ENCODE data around the gene CD8B2. TPM values are rescaled to one million over a fixed set of nuclear protein-coding genes. Genes with fewer than 3 reads are reported as not detected.

The CD8B2 gene
- polyA plus RNA-seq, 2 of the 4 experiments (the other 2 are of a cell fraction) = not detected

- H3K9me3 ChIP-seq = no peaks in the 10 kb centered on the region
- no peak for DNase-seq (ENCODE audit: low read depth in 1 of 2, low spot score in 1 of 2)
- H3K4me2 ChIP-seq = no peak overlapping the region
- 28% methylated on average over 3 of the region's 3 CpGs for WGBS (ENCODE audit: missing lambda C conversion rate)
- no peak overlapping the region for H3K27ac ChIP-seq
- CTCF ChIA-PET = interaction anchor here (4.2 kb wide), 1 partner anchor 12 kb away, joined by 30 read pairs; no protein-coding TSS in a partner anchor
- no peak for FAIRE-seq
- no peak for TF ChIP-seq EHMT2 (IDR thresholded peaks at IDR 0.05; ENCODE audit: low read depth)
- TF ChIP-seq KDM5A (IDR thresholded peaks at IDR 0.05) = no peak
- no peak for TF ChIP-seq JUN (IDR thresholded peaks at IDR 0.05)
- TF ChIP-seq SMC3 (IDR thresholded peaks at IDR 0.05) = no peak
- no peak for TF ChIP-seq POLR2A (IDR thresholded peaks at IDR 0.05; ENCODE audit: low read length)
- TF ChIP-seq HEYL (CRISPR knock-in tag; IDR thresholded peaks at IDR 0.05) = no peak
- no peak for TF ChIP-seq FOSL2 (IDR thresholded peaks at IDR 0.05)
- no peak for TF ChIP-seq FOSL2 (CRISPR knock-in tag; IDR thresholded peaks at IDR 0.05)
- TF ChIP-seq NFE2L2 (conservative IDR thresholded peaks at IDR 0.05; ENCODE audit: low read length) = no peak
- no peak for TF ChIP-seq JUNB (IDR thresholded peaks at IDR 0.05)
- no peak for TF ChIP-seq GATA3 (IDR thresholded peaks at IDR 0.05; ENCODE audit: borderline replicate concordance)
- TF ChIP-seq CEBPB (IDR thresholded peaks at IDR 0.05) = no peak
- TF ChIP-seq ESRRA (IDR thresholded peaks at IDR 0.05; ENCODE audit: borderline replicate concordance, low read length) = no peak
- no peak for TF ChIP-seq ZSCAN20 (CRISPR knock-in tag; IDR thresholded peaks at IDR 0.05)
- no peak for TF ChIP-seq HOXB13 (CRISPR knock-in tag; IDR thresholded peaks at IDR 0.05; ENCODE audit: low read depth)
- TF ChIP-seq FOXS1 (CRISPR knock-in tag; IDR thresholded peaks at IDR 0.05) = no peak
- no peak overlapping the region for H3K4me3 ChIP-seq
- peaks cover 3% of the 10 kb centered on the region; the same call in 1 of the 3 replicates for H3K4me1 ChIP-seq
- POLR2A ChIA-PET = no interaction called here
- ATAC-seq = no peak
Observed at GRCh38 chr2:106570316-106570715, 83.2 kb downstream of the CD8B2 start.

Other genes starting within 250 kb of the CD8B2 start
- gene RGPD3, start 19.0 kb upstream of the CD8B2 start, polyA plus RNA-seq (2011; rRNA removed) = 0.19 and 0.34 TPM in 2 replicates
- 0.08 to 0.13 TPM (median 0.12 TPM) in 3 replicates for gene RGPD3, start 19.0 kb upstream of the CD8B2 start, polyA plus RNA-seq (2017; fragmentation: RNase III; extraction: RNeasy Plus Mini Kit Qiagen cat#74134 plus additional on column Dnase treatment)

Measured in A549 (cell line).